CD4-positive, alpha-beta T cell (primary cell): ENCODE data around the gene PNMA8A. TPM values are rescaled to one million over a fixed set of nuclear protein-coding genes. Genes with fewer than 3 reads are reported as not detected.

Experiments used
- ATAC-seq: fragments of 200-7000 bp; cut with Tn5 transposase; one replicate; pipeline ENCODE4 v1.10.0; 2022; ENCODE audit warnings: mild to moderate bottlenecking; ENCODE audit not compliant: poor library complexity
- CTCF ChIA-PET: fragments of 350-600 bp; sonication (Branson Sonifier 250); formaldehyde crosslinking; loops from one replicate; lab custom pipeline; 2021; ENCODE audit warnings: antibody characterized with exemption, inconsistent platforms; lab: Charles Lee
- POLR2A ChIA-PET: fragments of 350-600 bp; sonication (Branson Sonifier 250); formaldehyde crosslinking; loops from one replicate; lab custom pipeline; 2021; ENCODE audit warnings: antibody characterized with exemption, inconsistent platforms; lab: Charles Lee
- DNase-seq, 14 experiments: peaks; one replicate each; pipeline ENCODE4 v3.0.0-alpha.2; 2013 to 2020; ENCODE audit warnings: mixed read lengths in 2 of 14
- H3K27ac ChIP-seq, 2 donors: one replicate each; pipeline versions ENCODE4 v1.5.1 to v1.7.0; 2013; ENCODE audit warnings: low read length in 2 of 2, low read depth in 1 of 2, mild to moderate bottlenecking in 1 of 2
- H3K27me3 ChIP-seq, 2 experiments: 1 replicate in 1 of 2; 2 replicates in 1 of 2; pipeline versions ENCODE4 v1.6.1 to v1.7.0; 2013; ENCODE audit warnings: low read length in 2 of 2, control low read depth in 1 of 2, mild to moderate bottlenecking in 1 of 2, moderate library complexity in 1 of 2; ENCODE audit not compliant: insufficient read depth in 2 of 2, control insufficient read depth in 1 of 2
- H3K36me3 ChIP-seq: one replicate; pipeline ENCODE4 v1.6.1; 2013; ENCODE audit warnings: low read length, control low read depth; ENCODE audit not compliant: insufficient read depth
- H3K4me1 ChIP-seq: one replicate; pipeline ENCODE4 v1.6.1; 2013; ENCODE audit warnings: low read length, control low read depth; ENCODE audit not compliant: insufficient read depth
- H3K4me3 ChIP-seq: one replicate; pipeline ENCODE4 v1.5.1; 2013; ENCODE audit warnings: mild to moderate bottlenecking, low read length, moderate library complexity
- H3K9me3 ChIP-seq, 2 experiments: 1 replicate in 1 of 2; 2 replicates in 1 of 2; pipeline versions ENCODE4 v1.6.1 to v1.7.0; 2013; ENCODE audit warnings: low read length in 2 of 2, mild to moderate bottlenecking in 2 of 2, control low read depth in 1 of 2, moderate library complexity in 1 of 2; ENCODE audit not compliant: control insufficient read depth in 1 of 2, insufficient read depth in 1 of 2
- H3K27ac Mint-ChIP-seq: one replicate; pipeline ENCODE4 v1.8.0; 2020; ENCODE audit warnings: mixed read lengths
- H3K27me3 Mint-ChIP-seq: one replicate; pipeline ENCODE4 v1.8.0; 2021; ENCODE audit warnings: mixed read lengths
- H3K36me3 Mint-ChIP-seq: one replicate; pipeline ENCODE4 v1.8.0; 2021; ENCODE audit warnings: low read depth, mixed read lengths
- H3K4me1 Mint-ChIP-seq: one replicate; pipeline ENCODE4 v1.8.0; 2021; ENCODE audit warnings: low read depth, mixed read lengths
- H3K4me3 Mint-ChIP-seq: one replicate; pipeline ENCODE4 v1.8.0; 2020; ENCODE audit warnings: mild to moderate bottlenecking, mixed read lengths
- H3K9me3 Mint-ChIP-seq: one replicate; pipeline ENCODE4 v1.8.0; 2020; ENCODE audit warnings: mixed read lengths
- intact Hi-C, 2 experiments: fragments of 100-400 bp; cut with DNase I in 1 of 2; cut with micrococcal nuclease in 1 of 2; formaldehyde crosslinking; loops; one replicate each; pipeline versions ENCODE4 v1.15.1 to v1.9.0; 2023 to 2025; cut with DNase I, micrococcal nuclease
- total RNA-seq, 174 experiments: library from RNA in 2 of 174; stranded (reverse) in 2 of 174; gene quantifications; one replicate each; pipeline ENCODE4 v1.2.3 and lab custom pipeline; 2021 to 2026
- TF ChIP-seq, protein P1 (sequence below): fragments of 200-600 bp; IDR thresholded peaks from one replicate; pipeline ENCODE4 v1.8.0; 2022; ENCODE audit warnings: antibody characterized with exemption, mild to moderate bottlenecking

PNMA8A gene
- total RNA-seq, 2 experiments from 2014 or later, result not detected

DNA sequence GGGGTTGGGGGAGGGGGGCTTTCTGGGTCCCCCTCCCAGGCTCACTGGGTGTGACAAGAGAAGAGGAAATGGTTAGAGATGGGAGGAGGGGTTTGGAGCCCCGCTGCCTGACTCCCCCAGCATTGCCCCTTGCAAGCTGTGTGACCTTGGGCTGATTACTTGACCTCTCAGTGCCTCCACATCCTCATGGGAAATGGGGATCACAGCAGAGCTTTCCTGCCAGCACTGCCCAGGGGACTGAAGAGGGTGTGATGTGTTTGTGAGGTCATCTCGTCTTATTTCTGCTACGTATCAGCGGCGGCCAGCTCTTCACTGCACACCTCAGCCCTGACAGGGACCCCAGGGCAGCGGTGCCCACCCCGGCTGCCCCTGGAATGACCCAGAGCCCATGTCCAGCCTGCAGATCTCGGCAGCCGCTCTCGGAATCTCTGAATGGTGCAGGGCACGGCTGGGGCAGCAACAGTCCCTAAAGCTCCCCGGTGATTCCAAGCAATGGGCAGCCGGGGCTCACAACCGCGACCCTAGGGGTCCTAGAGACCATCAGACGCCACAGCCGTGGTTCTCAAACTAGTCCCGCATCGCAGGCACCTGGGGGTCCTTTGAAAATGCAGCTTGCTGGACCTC lies 15.9 kb upstream of the PNMA8A start:
- peaks cover 53 to 54% of the 10 kb centered on the region in 2 experiments for H3K27me3 ChIP-seq
- ChIA-PET POLR2A (no interaction called here), CTCF (interaction anchor here (1.3 to 1.6 kb wide), 4 partner anchors 85 to 459 kb away, joined by 4 to 9 read pairs (median 8); no protein-coding TSS in a partner anchor)
- H3K4me3 ChIP-seq, result no peak overlapping the region
- ATAC-seq (no peak), DNase-seq (no peak)
- Mint-ChIP-seq H3K36me3 (no peaks in the 10 kb centered on the region), H3K27me3 (peaks cover 95% of the 10 kb centered on the region), H3K4me1 (peaks cover 34% of the 10 kb centered on the region), H3K27ac (no peak overlapping the region), H3K4me3 (no peak overlapping the region), H3K9me3 (no peaks in the 10 kb centered on the region)
- no peaks in the 10 kb centered on the region for H3K36me3 ChIP-seq
- TF ChIP-seq, protein P1, sequence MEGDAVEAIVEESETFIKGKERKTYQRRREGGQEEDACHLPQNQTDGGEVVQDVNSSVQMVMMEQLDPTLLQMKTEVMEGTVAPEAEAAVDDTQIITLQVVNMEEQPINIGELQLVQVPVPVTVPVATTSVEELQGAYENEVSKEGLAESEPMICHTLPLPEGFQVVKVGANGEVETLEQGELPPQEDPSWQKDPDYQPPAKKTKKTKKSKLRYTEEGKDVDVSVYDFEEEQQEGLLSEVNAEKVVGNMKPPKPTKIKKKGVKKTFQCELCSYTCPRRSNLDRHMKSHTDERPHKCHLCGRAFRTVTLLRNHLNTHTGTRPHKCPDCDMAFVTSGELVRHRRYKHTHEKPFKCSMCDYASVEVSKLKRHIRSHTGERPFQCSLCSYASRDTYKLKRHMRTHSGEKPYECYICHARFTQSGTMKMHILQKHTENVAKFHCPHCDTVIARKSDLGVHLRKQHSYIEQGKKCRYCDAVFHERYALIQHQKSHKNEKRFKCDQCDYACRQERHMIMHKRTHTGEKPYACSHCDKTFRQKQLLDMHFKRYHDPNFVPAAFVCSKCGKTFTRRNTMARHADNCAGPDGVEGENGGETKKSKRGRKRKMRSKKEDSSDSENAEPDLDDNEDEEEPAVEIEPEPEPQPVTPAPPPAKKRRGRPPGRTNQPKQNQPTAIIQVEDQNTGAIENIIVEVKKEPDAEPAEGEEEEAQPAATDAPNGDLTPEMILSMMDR, result no peak
- H3K9me3 ChIP-seq, result peaks cover 0 to 26% of the 10 kb centered on the region in 2 experiments
- peaks cover 28% of the 10 kb centered on the region for H3K4me1 ChIP-seq
- intact Hi-C loops, result loop anchor here (1.0 to 5.0 kb wide), 4 partner anchors 85 to 460 kb away; no protein-coding TSS in a partner anchor
- H3K27ac ChIP-seq, result no peak overlapping the region

DNA sequence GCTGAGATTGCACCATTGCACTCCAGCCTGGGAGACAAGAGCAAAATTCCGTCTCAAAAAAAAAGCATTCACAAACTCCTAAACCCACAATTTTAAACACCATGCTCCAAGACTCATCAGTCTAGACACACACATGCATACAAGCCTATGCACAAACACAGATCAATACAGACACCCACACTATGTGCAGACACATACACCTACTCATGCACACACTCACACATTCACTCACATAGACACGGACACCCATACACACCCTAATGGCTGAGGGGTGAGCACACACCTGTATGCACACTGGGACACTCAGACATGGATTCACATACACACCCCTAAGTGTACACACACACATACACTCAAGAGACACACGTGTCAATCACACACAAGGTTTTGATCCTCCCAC lies 15.0 kb upstream of the PNMA8A start:
- Mint-ChIP-seq H3K36me3 (no peaks in the 10 kb centered on the region), H3K27me3 (peaks cover 93% of the 10 kb centered on the region), H3K4me1 (peaks cover 33% of the 10 kb centered on the region), H3K9me3 (no peaks in the 10 kb centered on the region), H3K27ac (no peak overlapping the region), H3K4me3 (no peak overlapping the region)
- CTCF ChIA-PET, result no interaction called here
- intact Hi-C loops, result loop anchor here in 1 of 2 experiments (5.0 kb wide), 1 partner anchor 459 kb away; no protein-coding TSS in a partner anchor
- H3K27ac ChIP-seq, result no peak overlapping the region
- H3K36me3 ChIP-seq, result no peaks in the 10 kb centered on the region
- peaks cover 24% of the 10 kb centered on the region for H3K4me1 ChIP-seq
- POLR2A ChIA-PET, result no interaction called here
- DNase-seq (no peak), ATAC-seq (no peak)
- peaks cover 49 to 51% of the 10 kb centered on the region in 2 experiments for H3K27me3 ChIP-seq
- TF ChIP-seq, protein P1, result no peak
- no peak overlapping the region for H3K4me3 ChIP-seq
- peaks cover 0 to 26% of the 10 kb centered on the region in 2 experiments for H3K9me3 ChIP-seq

DNA sequence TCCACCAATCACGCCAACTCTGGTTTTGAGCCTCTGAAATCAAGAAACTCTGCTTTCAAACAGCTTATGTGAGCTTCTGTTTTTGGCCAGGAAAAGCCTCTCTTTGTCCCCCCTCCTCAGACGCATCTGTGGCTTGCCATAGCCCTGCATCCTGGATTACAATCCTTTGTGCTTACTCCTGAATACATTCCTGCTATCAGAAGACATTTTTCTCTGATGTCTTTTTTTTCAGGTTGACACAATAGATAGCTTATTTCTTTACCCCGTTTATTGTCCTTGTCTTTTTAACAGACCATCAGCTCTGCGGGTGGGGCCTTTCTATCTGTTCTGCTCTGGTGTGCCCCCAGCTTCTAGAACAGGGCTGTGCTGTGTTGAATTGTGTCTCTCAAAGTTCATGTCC lies 13.3 kb upstream of the PNMA8A start:
- peaks cover 0 to 14% of the 10 kb centered on the region in 2 experiments for H3K9me3 ChIP-seq
- Mint-ChIP-seq H3K27me3 (peaks cover 85% of the 10 kb centered on the region), H3K9me3 (no peaks in the 10 kb centered on the region), H3K27ac (no peak overlapping the region), H3K4me1 (peaks cover 27% of the 10 kb centered on the region), H3K36me3 (no peaks in the 10 kb centered on the region), H3K4me3 (no peak overlapping the region)
- ChIA-PET POLR2A (no interaction called here), CTCF (no interaction called here)
- no peak overlapping the region for H3K27ac ChIP-seq
- TF ChIP-seq, protein P1, result no peak
- ATAC-seq, result no peak
- H3K27me3 ChIP-seq, result peaks cover 32 to 43% of the 10 kb centered on the region in 2 experiments
- no peaks in the 10 kb centered on the region for H3K36me3 ChIP-seq
- DNase-seq, result no peak
- peaks cover 18% of the 10 kb centered on the region for H3K4me1 ChIP-seq
- no peak overlapping the region for H3K4me3 ChIP-seq
- intact Hi-C loops, result loop anchor here in 1 of 2 experiments (5.0 kb wide), 1 partner anchor 457 kb away; no protein-coding TSS in a partner anchor
